K562 (cell line): ENCODE results near the gene HOXD9. TPM values are rescaled to one million over a fixed set of nuclear protein-coding genes. Genes with fewer than 3 reads are reported as not detected.

ENCODE experiments used
- ATAC-seq: fragments of 200-7000 bp; cut with Tn5 transposase; 3 replicates; pipeline ENCODE4 v1.9.1; 2020; ENCODE audit warnings: moderate library complexity
- BruUV-seq: library from RNA; stranded (reverse); fragments of 400-500 nt; replicated peaks from 2 replicates; lab custom pipeline; 2021; lab: Mats Ljungman, UMichigan
- CTCF ChIA-PET: fragments of 300-600 bp; formaldehyde crosslinking; extraction: SDS; loops from one replicate; lab custom pipeline; 2021; ENCODE audit warnings: low intra/inter-chr PET ratio; lab: Yijun Ruan, JAX
- POLR2A ChIA-PET: fragments of 300-600, 350-650 bp; sonication (Branson Sonifier 250); formaldehyde crosslinking; extraction: SDS; loops from one replicate; lab custom pipeline; 2021; ENCODE audit warnings: antibody characterized with exemption, inconsistent platforms; lab: Yijun Ruan, JAX
- DNase-seq, 4 experiments: peaks; one replicate each; pipeline versions ENCODE4 v3.0.0 to v3.0.0-alpha.2; 2011 to 2018; ENCODE audit warnings: low spot score in 3 of 4, mixed read lengths in 3 of 4; ENCODE audit errors: extremely low read depth in 1 of 4
- FAIRE-seq: peaks from 2 replicates; lab custom pipeline; 2011; peaks lifted over from hg19 to GRCh38; lab: Jason Lieb, UNC
- H2AFZ ChIP-seq: 2 replicates; pipeline ENCODE4 v1.6.0; 2011; ENCODE audit warnings: low read depth, low read length, control low read depth, inconsistent platforms
- H3K27ac ChIP-seq: fragments of 200-600 bp; 3 replicates; pipeline ENCODE4 v1.8.0; 2011; ENCODE audit warnings: low read depth, mild to moderate bottlenecking, control low read depth, inconsistent platforms, low read length, moderate library complexity, mixed read lengths; ENCODE audit errors: extremely low read depth
- H3K27me3 ChIP-seq, 2 experiments: fragments of 300-600 bp in 1 of 2; 2 replicates in 1 of 2; 3 replicates in 1 of 2; pipeline versions ENCODE4 v1.6.0 to v1.8.0; 2011; ENCODE audit warnings: inconsistent platforms in 2 of 2, low read length in 2 of 2, mild to moderate bottlenecking in 1 of 2, mixed read lengths in 1 of 2, moderate library complexity in 1 of 2; ENCODE audit not compliant: control insufficient read depth in 2 of 2, insufficient read depth in 2 of 2
- H3K36me3 ChIP-seq: fragments of 300-600 bp; 3 replicates; pipeline ENCODE4 v1.8.0; 2011; ENCODE audit warnings: mild to moderate bottlenecking, low read length, inconsistent platforms; ENCODE audit not compliant: control insufficient read depth, insufficient read depth
- H3K4me1 ChIP-seq, 2 experiments: fragments of 200-600 bp in 1 of 2; replicated peaks in 1 of 2; 2 replicates in 1 of 2; 3 replicates in 1 of 2; pipeline versions ENCODE4 v1.5.1 to v1.8.0; 2011; ENCODE audit warnings: inconsistent platforms in 2 of 2, low read length in 2 of 2, mild to moderate bottlenecking in 1 of 2, mixed read lengths in 1 of 2, moderate library complexity in 1 of 2; ENCODE audit not compliant: control insufficient read depth in 2 of 2, insufficient read depth in 2 of 2
- H3K4me2 ChIP-seq: 2 replicates; pipeline ENCODE4 v1.6.1; 2011; ENCODE audit warnings: low read length, control low read depth, inconsistent platforms, mixed read lengths; ENCODE audit not compliant: insufficient read depth
- H3K4me3 ChIP-seq: fragments of 200-600 bp; sonication (generic), shearing (Covaris generic); 2 replicates; pipeline ENCODE4 v1.5.1; 2016; ENCODE audit warnings: control low read depth, inconsistent platforms
- H3K79me2 ChIP-seq: fragments of 200-600 bp; 3 replicates; pipeline ENCODE4 v1.8.0; 2011; ENCODE audit warnings: low read length, inconsistent platforms; ENCODE audit not compliant: control insufficient read depth, insufficient read depth
- H3K9ac ChIP-seq, 2 experiments: 2 replicates each; pipeline versions ENCODE4 v1.6.0 to v1.6.1; 2011; ENCODE audit warnings: low read depth in 2 of 2, low read length in 2 of 2, control low read depth in 1 of 2, inconsistent platforms in 1 of 2, mild to moderate bottlenecking in 1 of 2, mixed read lengths in 1 of 2; ENCODE audit not compliant: insufficient read depth in 1 of 2
- H3K9me1 ChIP-seq: one replicate; pipeline ENCODE4 v1.6.0; 2011; ENCODE audit warnings: inconsistent platforms, mild to moderate bottlenecking, low read length, moderate library complexity; ENCODE audit not compliant: control insufficient read depth, insufficient read depth
- H3K9me3 ChIP-seq: replicated peaks from 2 replicates; pipeline ENCODE4 v1.5.1; 2011; ENCODE audit warnings: low read depth, low read length, inconsistent platforms; ENCODE audit not compliant: control insufficient read depth, insufficient read depth
- H4K20me1 ChIP-seq: replicated peaks from 2 replicates; pipeline ENCODE4 v1.6.1; 2011; ENCODE audit warnings: low read length, inconsistent platforms, mixed read lengths; ENCODE audit not compliant: control insufficient read depth, insufficient read depth
- KLF1 ChIP-seq: fragments of 450-650 bp; IDR thresholded peaks from 2 replicates; pipeline ENCODE4 v1.6.1; 2016; ENCODE audit warnings: missing genetic modification characterization, missing compliant biosample characterization
- WGBS: fragments of 100-300 bp; shearing (Covaris generic); methylation state at CpG from one replicate; pipeline ENCODE4 v1.1.6; 2016; ENCODE audit warnings: low coverage, mixed read lengths; ENCODE audit not compliant: insufficient coverage; ENCODE audit errors: missing lambda C conversion rate; 5-methylcytosine and 5-hydroxymethylcytosine counted together
- in situ Hi-C: fragments of 300-500 bp; cut with MboI; formaldehyde crosslinking; loops from 4 replicates; pipeline ENCODE4 v1.15.0; 2018; ENCODE audit warnings: inconsistent platforms, mixed read lengths
- intact Hi-C: fragments of 100-400 bp; cut with micrococcal nuclease; formaldehyde crosslinking; loops from 2 replicates; pipeline ENCODE4 v1.14.2; 2022
- polyA plus RNA-seq, 8 experiments: library from polyadenylated mRNA; depleted of rRNA in 4 of 8; stranded (reverse) in 5 of 8; unstranded in 3 of 8; fragments of >200 nt; fragmentation: Nextera tagmentation in 2 of 8; fragmentation: Illumina TruSeq in 1 of 8; extraction: Ambion mirVana in 2 of 8; extraction: Trizol in 1 of 8; gene quantifications; 2 replicates each; pipeline versions ENCODE4 v1.2.1 to v1.2.3, GENCODE V29; 2011 to 2014; ENCODE audit warnings: inconsistent platforms in 1 of 8, missing spikeins in 1 of 8
- total RNA-seq, 7 experiments: library from RNA; depleted of rRNA in 6 of 7; stranded (reverse); fragments of >200 nt in 6 of 7; fragmentation: Illumina TruSeq in 2 of 7; extraction: Trizol in 2 of 7; gene quantifications; 2 replicates each; pipeline versions ENCODE4 v1.2.1 to v1.2.3, GENCODE V29; 2011 to 2021; ENCODE audit warnings: low replicate concordance in 1 of 7
- TF ChIP-seq, protein P1 (sequence below): conservative IDR thresholded peaks from 2 replicates; pipeline ENCODE4 v1.6.1; 2011; ENCODE audit warnings: low read depth, mild to moderate bottlenecking, low read length; ENCODE audit not compliant: control insufficient read depth

Gene HOXD9
- total and polyA plus RNA-seq, 9 of the 15 experiments (the other 6 are each of a cell fraction or from before 2014, with no cell fraction given): not detected

DNA sequence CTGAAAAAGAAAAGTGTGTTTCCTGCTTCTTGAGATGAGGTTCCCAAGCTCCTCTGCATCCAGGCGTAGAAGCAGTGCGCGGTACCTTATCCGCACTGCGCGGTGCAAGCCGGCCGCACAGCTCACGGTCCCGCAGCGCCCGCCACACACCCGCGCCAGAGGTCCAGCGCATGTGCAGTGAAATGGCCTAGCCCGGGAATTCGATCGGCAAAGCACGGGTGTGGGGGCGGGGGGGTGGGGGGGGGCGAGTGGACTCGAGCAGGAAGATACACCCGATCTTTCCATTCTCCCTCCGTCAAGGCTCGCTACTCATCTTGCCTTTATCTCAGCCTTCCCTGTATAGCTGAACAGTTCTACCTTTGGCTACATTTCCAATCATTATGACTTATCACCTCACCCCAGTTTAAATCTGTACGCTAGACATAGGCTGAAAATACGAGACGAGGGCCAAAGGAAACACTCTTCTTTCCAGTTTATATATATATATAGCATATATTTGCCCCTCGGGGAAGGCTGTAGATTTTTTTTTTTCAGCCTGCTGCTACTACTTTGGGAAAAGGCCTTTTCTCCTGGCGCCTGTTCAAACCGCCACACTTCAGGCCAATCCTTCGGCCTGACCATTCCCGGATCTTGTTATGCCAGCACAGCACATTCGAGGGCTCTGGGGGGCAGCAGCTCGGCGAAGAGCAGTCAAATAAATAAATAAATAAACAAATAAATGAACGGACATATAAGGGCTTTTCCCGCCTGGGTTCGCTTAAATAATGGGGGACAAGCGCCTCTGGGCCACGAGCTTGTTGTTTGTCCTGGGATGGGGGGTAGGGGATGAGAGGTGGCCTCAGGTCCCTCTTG, 17.4 kb downstream of the HOXD9 start:
- no TSS peak for BruUV-seq
- ChIA-PET POLR2A (interaction anchor here (0.5 to 1.9 kb wide), 3 partner anchors 7 to 315 kb away, joined by 3 to 7 read pairs (median 3); no protein-coding TSS in a partner anchor), CTCF (interaction anchor here (0.5 to 2.6 kb wide), 9 partner anchors 312 to 1619 kb away, joined by 3 to 40 read pairs (median 8); no protein-coding TSS in a partner anchor)
- Histone ChIP-seq H3K36me3 (no peaks in the 10 kb centered on the region), H3K4me2 (peak overlapping the region; percentile 73; the same call in 1 of the 2 replicates), H3K4me3 (peak overlapping the region; percentile 51; the same call in 1 of the 2 replicates), H4K20me1 (no peaks in the 10 kb centered on the region), H3K4me1 (peaks cover 0 to 15% of the 10 kb centered on the region in 2 experiments; a peak in 2 of 5 replicates), H3K79me2 (no peaks in the 10 kb centered on the region), H3K9ac (peak overlapping the region; percentile 13 to 88; a peak in 3 of 4 replicates), H2AFZ (peak overlapping the region; percentile 92; the same call in 1 of the 2 replicates), H3K27ac (no peak overlapping the region), H3K9me1 (no peaks in the 10 kb centered on the region), H3K9me3 (no peaks in the 10 kb centered on the region; the same call in 1 of the 2 replicates), H3K27me3 (peaks cover 26 to 44% of the 10 kb centered on the region in 2 experiments; a peak in 4 of 5 replicates)
- WGBS: 48% methylated on average over 41 of the region's 41 CpGs
- DNase-seq: no peak
- TF ChIP-seq KLF1 (tag): no peak
- TF ChIP-seq, protein P1, sequence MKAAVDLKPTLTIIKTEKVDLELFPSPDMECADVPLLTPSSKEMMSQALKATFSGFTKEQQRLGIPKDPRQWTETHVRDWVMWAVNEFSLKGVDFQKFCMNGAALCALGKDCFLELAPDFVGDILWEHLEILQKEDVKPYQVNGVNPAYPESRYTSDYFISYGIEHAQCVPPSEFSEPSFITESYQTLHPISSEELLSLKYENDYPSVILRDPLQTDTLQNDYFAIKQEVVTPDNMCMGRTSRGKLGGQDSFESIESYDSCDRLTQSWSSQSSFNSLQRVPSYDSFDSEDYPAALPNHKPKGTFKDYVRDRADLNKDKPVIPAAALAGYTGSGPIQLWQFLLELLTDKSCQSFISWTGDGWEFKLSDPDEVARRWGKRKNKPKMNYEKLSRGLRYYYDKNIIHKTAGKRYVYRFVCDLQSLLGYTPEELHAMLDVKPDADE: 0 out of 2 replicates have a peak, but pooled peaks have one; percentile 2
- intact Hi-C loops: loop anchor here (1.0 to 10.0 kb wide), 6 partner anchors 235 to 1615 kb away; no protein-coding TSS in a partner anchor
- ATAC-seq: no peak
- FAIRE-seq: no peak
- in situ Hi-C loops: loop anchor here (5.0 to 25.0 kb wide), 3 partner anchors 317 to 1622 kb away; no protein-coding TSS in a partner anchor
